Measurements from ENCODE around the gene ANKRD33.

Gene ANKRD33

DNA sequence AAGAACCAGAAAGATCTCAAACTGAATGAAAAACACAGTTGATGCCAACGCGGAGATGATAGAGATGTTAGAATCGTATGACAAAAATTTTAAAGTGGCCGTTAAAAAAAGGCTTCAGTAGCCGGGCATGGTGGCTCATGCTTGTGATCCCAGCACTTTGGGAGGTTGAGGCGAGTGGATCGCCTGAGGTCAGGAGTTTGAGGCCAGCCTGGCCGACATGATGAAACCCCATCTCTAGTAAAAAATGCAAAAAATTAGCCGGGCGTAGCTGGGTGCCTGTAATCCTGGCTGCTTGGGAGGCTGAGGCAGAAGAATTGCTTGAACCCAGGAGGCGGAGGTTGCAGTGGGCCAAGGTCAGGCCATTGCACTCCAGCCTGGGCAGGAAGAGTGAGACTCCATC, 14.0 kb downstream of the ANKRD33 start:
- DNase-seq (ENCODE audit: low read depth): no peak

DNA sequence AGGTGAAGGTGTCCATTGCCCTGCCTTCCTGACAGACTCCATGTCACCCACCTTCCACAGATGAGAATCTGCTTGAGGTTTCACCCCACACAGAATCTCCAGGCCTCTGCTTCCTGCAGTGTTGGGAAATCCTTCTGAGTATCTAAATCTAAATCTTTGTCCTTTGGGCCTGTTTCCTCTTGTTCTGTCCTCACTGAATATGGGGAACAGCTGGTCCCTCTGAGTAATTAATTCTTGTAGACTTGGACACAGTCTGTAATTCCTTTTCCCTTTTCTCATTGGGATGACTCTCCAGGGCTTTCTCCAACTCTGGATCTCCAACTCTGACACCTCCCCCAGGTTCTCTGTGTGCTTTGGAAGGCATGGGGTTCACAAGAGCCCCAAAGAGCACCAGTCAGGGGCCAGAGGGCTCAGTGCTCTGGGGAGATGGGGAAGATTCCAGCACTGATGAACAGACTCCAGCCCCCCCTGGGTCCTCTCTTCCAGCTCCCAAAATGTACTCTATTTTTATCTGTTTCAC, 17.1 kb downstream of the ANKRD33 start:
- DNase-seq (ENCODE audit: low read depth): no peak

DNA sequence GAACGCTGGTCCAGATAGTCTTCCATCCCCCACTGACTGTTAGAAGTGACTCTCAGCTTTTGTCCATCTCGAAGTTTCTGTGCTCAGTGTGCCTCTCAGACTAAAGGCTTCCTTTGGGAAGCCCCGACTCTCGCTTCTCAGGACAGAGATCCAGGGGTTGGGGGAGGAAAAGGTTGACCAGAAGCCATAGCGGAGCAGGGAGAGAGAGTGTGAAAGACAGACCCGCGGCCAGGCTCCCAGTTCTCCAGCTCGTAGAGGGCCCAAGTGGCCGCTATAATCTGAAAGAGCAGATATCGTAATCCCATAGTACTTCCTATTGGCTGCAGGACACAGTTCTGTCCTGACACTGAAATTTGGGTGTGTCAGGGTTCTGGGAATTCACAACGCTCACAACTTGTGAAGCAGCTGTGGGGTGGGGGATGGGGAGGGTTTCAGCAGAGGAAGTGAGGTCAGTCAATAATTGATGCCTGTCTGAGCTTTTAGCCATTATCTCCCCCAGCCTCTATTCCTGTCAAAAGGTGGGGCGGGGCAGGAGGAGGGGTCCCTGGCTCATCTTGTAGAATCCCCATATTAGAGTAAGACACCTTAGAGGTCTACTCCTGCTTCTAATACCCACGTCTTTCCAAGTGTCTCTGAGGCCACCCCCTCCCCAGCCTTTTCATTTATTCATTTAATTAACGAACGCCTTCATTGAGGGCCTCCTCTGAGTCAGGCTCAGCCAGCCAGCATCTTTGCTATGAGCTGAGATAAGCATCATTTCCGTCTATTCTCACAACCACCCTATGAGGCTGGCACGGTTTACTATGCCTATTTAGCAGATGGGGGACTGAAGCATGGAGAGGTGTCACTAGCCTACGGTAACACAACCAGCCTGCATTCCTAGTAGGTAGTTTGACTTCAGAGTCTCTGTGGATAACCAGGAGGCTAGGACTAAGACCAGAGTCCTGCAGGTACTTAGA, 17.8 kb downstream of the ANKRD33 start:
- DNase-seq (ENCODE audit: low read depth): no peak

DNA sequence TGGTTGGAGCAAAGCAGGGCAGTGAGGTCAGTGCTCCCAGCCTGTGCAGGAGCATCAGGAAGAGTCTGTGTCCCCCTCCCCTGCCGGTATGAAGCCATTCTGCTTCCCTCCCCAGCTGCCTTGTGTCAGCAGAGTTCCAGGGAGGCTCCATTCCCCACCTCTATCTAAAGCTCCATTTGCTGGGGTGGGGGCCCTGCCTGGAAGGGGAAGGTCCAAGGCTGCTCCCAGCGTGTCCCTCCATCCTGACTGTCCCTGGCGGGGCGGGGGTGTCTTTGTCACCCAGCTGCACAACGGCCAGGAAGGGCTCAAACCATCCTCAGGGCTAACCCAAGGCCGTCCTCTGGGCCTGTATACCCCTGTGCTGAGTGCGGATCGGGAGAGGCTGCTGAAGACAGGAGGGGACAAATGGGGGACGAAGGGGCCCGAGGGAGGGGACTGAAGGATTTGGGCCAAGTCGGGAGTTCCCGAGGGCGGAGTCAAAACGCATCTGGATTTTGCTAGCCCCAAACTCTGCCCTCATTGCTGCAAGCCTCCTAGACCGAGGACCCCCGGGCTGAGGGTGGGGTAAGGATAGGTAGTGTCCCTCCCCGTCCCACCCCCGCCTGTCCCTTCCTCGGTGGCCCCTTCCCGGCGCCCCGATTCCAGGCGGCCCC, 18.7 kb downstream of the ANKRD33 start:
- no peak for DNase-seq (ENCODE audit: low read depth)

DNA sequence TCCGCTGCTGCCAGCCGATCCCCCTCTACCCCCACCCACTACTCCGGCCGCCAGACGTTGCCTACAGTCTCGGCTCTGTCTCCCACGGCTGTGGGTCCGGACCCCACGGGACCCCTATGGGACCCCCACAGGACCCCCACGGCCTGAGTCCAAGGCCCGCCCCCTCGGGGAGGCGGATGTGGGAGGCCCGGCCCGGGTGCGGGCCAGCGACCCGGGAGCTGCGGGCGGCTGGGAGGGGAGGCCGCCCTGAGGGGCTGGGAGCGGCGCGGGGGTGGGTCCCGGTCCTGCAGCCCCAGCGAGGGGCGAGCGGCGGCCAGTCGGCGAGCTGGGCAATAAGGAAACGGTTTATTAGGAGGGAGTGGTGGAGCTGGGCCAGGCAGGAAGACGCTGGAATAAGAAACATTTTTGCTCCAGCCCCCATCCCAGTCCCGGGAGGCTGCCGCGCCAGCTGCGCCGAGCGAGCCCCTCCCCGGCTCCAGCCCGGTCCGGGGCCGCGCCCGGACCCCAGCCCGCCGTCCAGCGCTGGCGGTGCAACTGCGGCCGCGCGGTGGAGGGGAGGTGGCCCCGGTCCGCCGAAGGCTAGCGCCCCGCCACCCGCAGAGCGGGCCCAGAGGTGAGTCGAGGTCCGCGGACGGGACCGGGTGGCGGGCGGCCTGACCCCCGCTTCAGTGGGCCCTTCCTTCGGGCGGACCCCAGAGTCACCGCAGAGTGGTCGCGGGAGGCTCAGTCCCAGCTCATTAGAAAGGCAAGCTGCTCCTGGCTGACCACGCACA, 19.4 kb downstream of the ANKRD33 start, which contains the start of gene ACVRL1:
TSS of gene ACVRL1 (plus strand) at position 422 of the 773 bp plus-strand sequence. CDS start 4,971 bp downstream, outside the sequence.
- no peak for DNase-seq (ENCODE audit: low read depth)

DNA sequence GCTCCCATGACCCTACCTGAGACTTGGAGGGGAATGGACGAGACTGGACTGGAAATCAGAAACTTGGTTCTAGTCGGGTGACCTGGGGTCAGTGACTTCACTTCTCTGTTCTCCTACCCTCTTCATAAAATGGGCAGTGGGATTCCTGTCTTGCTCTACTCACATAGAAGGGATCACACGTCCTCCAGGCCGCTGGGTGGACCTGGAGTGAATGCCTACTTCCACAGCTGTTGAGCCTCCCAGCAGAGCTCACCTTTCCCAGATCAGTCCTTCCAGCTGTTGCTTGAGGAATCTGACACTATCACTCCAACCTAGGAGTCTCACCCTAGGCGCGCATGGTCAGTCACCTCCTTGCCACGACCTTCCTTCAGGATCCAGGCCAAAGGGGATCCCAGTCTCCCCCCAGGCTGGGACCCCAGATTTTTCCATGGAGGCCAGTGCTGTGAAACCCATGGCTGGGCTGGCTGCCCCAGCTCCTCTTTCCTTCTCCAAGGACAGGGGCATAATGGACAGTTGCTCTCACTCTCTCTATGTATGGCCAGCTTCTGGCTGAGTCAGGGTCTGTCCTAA, 20.0 kb downstream of the ANKRD33 start:
- no peak for DNase-seq (ENCODE audit: low read depth)

DNA sequence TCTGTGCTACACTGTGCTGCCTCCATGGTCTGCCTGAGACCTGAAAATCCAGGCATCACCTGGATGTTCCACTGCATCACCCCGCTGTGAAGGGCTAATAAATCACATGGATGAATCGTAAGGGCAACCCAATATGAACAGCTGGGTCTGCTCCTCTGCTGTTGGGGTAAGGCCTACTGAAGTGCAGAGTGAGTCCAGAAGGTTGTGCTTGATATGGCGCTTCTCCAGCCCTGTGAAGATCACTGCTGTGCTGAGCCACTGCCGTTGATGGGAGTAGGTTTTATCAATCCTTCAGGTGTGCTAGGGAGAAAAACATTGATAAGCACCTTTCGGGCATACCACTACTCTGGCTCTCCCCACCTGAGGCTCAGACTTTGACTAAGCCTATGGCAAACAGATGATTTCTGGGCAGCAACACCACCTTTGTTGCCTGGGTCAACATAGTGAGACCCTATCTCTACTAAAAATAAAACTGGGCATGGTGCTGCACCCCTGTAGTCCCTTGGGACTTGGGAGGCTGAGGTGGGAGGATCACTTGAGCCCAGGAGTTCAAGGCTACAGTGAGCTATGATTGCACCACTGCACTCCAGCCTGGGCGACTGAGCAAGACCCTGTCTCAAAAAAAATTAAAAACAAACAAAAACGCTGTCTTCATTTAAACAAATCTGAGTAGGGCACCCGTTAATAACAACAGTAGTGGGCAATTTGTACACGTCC, 21.1 kb downstream of the ANKRD33 start:
- no peak for DNase-seq (ENCODE audit: low read depth)

DNA sequence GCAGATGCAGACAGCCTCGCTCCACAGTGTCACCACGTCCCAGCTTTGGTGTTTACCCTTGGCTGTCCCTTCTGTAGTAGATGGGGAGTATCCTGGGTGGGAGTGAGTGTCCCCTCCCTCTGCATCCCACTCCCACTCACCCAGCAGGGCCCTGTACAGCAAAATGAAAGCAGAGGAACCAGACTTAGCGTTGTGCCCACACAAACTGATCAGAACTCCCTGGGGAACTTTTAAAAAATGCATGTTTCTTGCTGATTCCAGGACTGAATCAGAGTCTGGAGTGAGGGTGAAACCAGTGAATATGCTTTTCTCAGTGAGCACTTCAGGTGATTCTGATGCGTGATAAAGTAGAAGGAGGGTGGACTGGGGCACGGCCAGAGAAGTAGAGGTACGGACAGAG, 22.3 kb downstream of the ANKRD33 start:
- DNase-seq (ENCODE audit: low read depth): peak; percentile 28

DNA sequence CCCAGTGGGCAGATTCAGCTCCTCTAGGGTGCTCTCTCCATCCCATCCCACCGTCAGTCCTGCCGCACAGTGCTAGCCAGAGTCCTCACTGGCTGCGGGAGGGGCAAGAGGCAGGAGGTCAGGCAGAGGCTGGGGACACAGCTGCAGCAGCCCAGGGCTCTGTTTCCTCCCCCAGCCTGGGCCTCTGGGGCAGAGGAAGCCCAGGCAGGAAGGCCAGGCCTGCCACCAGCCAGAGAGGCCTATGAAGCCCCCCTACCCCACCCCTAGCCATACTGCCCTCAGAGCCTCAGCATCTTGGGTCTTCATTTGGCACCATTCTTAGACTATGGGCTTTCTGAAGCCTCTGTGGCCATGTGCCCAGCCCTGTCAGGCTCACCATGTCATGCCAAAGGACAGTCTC, 22.8 kb downstream of the ANKRD33 start:
- no peak for DNase-seq (ENCODE audit: low read depth)

DNA sequence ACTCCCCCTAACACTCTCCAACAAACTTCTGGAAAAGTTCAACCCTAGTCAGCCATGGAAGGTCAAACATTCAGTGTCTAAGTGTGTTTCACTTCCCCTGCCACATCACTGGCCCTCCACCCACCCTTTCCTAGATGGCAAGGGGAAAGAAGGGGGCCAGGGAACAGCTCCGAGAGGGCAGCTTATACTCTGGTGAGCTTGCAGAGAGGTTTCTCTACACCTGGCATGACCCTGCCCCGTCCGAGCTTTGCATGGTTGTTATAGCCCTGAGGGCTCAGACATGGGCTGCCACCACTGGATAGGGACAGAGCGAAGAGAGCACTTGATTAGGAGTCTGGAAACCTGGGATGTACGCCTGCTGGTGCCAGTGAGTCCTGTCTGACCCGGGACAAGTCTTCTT, 23.4 kb downstream of the ANKRD33 start:
- DNase-seq (ENCODE audit: low read depth): no peak

DNA sequence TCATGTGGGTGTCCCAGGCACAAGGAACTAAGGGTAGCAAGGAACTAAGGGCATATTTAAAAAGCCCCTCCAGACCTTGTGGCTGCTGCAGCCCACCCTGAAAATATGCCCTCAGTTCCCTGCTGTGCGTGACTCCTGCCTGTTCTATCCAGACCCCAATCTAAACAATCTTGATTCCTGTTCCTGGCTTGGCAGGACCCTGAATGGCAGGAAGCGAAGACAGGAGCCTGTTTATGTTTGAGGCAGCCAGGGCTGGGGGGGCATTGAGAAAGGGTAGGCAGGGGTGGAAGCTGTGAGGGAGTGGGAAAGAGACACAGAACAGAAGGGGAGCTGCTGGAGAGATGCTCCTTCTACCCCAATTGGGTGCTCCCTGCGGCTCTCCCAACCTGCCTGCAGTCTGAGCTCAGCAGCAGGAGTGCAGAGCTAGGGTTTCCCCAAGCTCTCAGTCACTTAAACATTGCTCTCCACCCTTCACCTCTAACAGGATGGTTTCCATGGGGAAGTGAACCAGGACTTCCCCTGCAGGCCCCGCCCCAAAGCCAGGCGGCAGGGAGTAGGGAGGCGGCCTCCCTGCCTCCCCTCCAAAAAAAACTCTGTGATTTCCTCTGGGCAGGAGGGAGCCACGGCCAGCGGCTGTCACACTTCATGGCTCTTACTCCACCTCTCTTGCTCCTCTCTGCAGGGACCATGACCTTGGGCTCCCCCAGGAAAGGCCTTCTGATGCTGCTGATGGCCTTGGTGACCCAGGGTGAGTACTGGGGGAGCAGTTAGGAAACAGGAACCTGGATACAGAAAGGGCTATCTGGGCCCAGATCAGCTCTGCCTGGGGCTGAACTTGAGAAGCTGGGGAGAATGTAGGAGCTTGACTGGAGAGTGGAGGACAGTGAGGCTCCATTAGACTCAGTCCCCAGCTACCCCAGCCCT, 24.1 kb downstream of the ANKRD33 start:
- no peak for DNase-seq (ENCODE audit: low read depth)

DNA sequence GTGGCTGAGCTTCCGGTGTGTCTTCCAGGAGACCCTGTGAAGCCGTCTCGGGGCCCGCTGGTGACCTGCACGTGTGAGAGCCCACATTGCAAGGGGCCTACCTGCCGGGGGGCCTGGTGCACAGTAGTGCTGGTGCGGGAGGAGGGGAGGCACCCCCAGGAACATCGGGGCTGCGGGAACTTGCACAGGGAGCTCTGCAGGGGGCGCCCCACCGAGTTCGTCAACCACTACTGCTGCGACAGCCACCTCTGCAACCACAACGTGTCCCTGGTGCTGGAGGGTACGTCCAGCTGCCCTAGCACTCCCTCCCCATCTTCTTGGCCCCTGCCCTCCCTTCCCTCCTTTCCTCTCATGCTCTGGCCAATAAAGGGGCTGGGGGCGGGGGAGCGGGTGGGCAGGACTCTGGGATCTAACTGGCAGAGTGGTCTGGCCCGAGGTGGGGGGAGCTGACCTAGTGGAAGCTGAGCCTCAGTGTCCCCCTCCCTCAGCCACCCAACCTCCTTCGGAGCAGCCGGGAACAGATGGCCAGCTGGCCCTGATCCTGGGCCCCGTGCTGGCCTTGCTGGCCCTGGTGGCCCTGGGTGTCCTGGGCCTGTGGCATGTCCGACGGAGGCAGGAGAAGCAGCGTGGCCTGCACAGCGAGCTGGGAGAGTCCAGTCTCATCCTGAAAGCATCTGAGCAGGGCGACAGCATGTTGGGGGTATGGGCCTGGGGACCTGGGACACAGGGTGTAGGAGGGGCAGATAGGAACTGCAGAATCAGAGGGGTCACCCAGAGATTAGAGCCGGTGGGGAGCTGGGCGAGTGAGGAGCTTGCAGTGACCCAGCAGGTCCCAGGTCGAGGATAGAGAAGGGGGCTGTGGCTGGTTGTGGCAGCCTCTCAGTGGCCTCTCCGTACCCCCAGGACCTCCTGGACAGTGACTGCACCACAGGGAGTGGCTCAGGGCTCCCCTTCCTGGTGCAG, 25.4 kb downstream of the ANKRD33 start:
- no peak for DNase-seq (ENCODE audit: low read depth)

DNA sequence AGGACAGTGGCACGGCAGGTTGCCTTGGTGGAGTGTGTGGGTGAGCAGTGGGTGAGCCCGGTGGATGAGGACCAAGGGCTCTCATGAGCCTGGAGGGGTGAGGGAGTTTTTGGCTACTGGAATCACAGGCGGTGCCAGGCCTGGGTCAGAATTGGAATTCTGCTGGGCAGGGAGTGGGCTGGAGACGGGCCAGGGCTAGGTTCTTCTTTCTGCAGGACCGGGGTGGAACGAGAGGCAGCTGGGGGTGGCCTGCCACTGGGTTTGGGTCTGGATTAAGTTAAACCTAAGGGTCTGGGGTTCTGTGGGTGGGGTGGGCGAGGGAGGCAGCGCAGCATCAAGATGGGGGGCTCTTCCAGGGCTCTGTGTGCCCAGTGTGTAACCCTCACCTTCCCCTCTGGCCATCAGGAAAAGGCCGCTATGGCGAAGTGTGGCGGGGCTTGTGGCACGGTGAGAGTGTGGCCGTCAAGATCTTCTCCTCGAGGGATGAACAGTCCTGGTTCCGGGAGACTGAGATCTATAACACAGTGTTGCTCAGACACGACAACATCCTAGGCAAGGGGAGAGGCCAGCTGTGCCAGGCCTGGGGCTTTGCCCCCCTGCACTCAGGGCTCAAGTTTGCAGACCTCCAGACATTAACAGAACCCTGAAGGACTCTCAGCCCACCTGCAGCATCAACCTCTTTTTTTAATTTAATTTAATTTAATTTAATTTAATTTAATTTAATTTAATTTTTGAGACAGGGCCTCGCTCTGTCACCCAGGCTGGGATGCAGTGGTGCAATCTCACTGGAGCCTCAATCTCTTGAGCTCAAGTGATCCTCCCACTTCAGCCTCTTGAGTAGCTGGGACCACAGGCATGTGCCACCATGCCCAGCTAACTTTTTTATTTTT, 26.4 kb downstream of the ANKRD33 start:
- no peak for DNase-seq (ENCODE audit: low read depth)

DNA sequence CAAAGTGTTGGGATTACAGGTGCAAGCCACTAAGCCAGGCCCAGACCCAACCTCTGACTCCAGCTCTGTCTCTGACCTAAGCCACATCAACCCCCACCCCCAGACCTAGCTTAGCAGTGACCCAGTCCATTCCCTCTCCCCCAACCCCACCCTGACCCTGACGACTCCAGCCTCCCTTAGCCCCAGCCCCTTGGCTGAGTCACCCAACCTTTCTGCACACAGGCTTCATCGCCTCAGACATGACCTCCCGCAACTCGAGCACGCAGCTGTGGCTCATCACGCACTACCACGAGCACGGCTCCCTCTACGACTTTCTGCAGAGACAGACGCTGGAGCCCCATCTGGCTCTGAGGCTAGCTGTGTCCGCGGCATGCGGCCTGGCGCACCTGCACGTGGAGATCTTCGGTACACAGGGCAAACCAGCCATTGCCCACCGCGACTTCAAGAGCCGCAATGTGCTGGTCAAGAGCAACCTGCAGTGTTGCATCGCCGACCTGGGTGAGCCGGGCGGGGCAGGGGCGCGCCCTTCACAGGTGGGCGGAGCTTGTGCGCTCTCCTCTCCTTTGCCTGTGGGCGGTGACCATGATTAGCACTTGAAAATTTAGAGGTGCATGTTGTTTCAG, 27.2 kb downstream of the ANKRD33 start:
- no peak for DNase-seq (ENCODE audit: low read depth)

DNA sequence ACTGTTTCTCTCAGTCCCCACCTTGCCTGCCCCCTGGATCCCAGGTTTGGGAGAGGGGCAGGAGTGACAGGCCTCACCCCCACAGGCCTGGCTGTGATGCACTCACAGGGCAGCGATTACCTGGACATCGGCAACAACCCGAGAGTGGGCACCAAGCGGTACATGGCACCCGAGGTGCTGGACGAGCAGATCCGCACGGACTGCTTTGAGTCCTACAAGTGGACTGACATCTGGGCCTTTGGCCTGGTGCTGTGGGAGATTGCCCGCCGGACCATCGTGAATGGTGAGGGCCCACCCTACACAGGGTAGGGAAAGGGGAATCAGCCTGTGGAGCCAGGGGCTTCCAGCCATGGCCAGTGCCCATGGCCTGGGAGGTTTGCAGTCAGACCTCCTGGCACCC, 28.0 kb downstream of the ANKRD33 start:
- no peak for DNase-seq (ENCODE audit: low read depth)

DNA sequence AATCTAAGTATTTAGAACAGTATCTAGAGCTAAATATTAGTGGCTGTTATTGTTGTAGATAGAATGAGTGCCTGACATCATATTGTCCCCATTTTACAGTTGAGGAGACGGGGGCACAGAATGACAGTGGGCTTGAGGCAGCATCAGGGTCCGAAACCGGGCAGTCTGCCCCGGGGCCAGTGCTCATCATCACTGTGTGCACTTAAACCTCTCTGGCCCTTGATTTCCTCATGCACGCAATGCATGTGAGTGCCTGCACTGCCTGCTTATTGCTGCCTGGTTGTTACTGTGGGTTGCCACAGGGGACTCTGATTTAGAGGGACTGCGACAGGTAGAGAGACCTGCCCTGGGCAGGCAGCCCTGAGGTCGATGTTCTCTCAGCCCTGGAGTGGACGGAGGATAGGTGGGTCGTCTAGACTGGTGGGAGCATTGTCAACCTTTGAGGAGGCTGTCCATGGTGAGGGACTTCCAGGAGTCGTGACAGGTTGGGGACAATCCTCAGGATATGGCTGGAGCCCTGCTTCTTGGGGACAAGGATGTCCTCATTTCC, 29.2 kb downstream of the ANKRD33 start:
- DNase-seq (ENCODE audit: low read depth): no peak

Measured in stromal cell of bone marrow (primary cell).